Mesenchymal stem cell (in vitro differentiated cells and primary cell): ENCODE data around the gene ASMT.

Experiments
- DNase-seq: peaks from one replicate; pipeline ENCODE4 v3.0.0-alpha.2; 2013
- H2AFZ ChIP-seq: one replicate; pipeline ENCODE4 v1.6.1; 2013; ENCODE audit warnings: low read depth, mild to moderate bottlenecking, control low read depth, inconsistent platforms, low read length, moderate library complexity
- H2AK5ac ChIP-seq: 2 replicates; pipeline ENCODE4 v1.6.1; 2013; ENCODE audit warnings: low read length, moderate library complexity, mild to moderate bottlenecking, inconsistent platforms; ENCODE audit not compliant: severe bottlenecking
- H2BK120ac ChIP-seq: one replicate; pipeline ENCODE4 v1.6.1; 2013; ENCODE audit warnings: low read depth, mild to moderate bottlenecking, inconsistent platforms, low read length, moderate library complexity
- H2BK12ac ChIP-seq, 2 experiments: one replicate each; pipeline ENCODE4 v1.6.1; 2013; ENCODE audit warnings: inconsistent platforms in 2 of 2, low read length in 2 of 2, mild to moderate bottlenecking in 2 of 2, moderate library complexity in 2 of 2, control low read depth in 1 of 2
- H2BK15ac ChIP-seq: one replicate; pipeline ENCODE4 v1.6.1; 2013; ENCODE audit warnings: mild to moderate bottlenecking, low read depth, inconsistent platforms; ENCODE audit not compliant: poor library complexity, severe bottlenecking
- H2BK5ac ChIP-seq: 2 replicates; pipeline ENCODE4 v1.6.1; 2013; ENCODE audit warnings: low read depth, mild to moderate bottlenecking, low read length, control low read depth, inconsistent platforms; ENCODE audit not compliant: poor library complexity, severe bottlenecking
- H3K14ac ChIP-seq, 2 experiments: one replicate each; pipeline ENCODE4 v1.6.1; 2013; ENCODE audit warnings: inconsistent platforms in 2 of 2, low read length in 2 of 2, control low read depth in 1 of 2, mild to moderate bottlenecking in 1 of 2, moderate library complexity in 1 of 2
- H3K18ac ChIP-seq, 2 experiments: one replicate each; pipeline ENCODE4 v1.6.1; 2013; ENCODE audit warnings: inconsistent platforms in 2 of 2, low read length in 2 of 2, control low read depth in 1 of 2, low read depth in 1 of 2, mild to moderate bottlenecking in 1 of 2
- H3K23ac ChIP-seq, 2 experiments: one replicate each; pipeline ENCODE4 v1.6.1; 2013; ENCODE audit warnings: inconsistent platforms in 2 of 2, low read length in 2 of 2, mild to moderate bottlenecking in 2 of 2, moderate library complexity in 2 of 2, control low read depth in 1 of 2
- H3K27ac ChIP-seq: 2 replicates; pipeline ENCODE4 v1.5.1; 2013; ENCODE audit warnings: mild to moderate bottlenecking, moderate library complexity, low read length, control low read depth, inconsistent platforms; ENCODE audit not compliant: poor library complexity, severe bottlenecking
- H3K27me3 ChIP-seq, 2 experiments: 2 replicates each; pipeline versions ENCODE4 v1.6.1 to v1.7.0; 2013; ENCODE audit warnings: low read length in 2 of 2, mild to moderate bottlenecking in 2 of 2, moderate library complexity in 2 of 2, control low read depth in 1 of 2, inconsistent platforms in 1 of 2; ENCODE audit not compliant: control insufficient read depth in 1 of 2, insufficient read depth in 1 of 2
- H3K36me3 ChIP-seq, 2 experiments: 2 replicates each; pipeline versions ENCODE4 v1.6.1 to v1.7.0; 2013; ENCODE audit warnings: low read length in 2 of 2, control low read depth in 1 of 2, inconsistent platforms in 1 of 2, low read depth in 1 of 2, mild to moderate bottlenecking in 1 of 2; ENCODE audit not compliant: insufficient read depth in 2 of 2, control insufficient read depth in 1 of 2
- H3K4ac ChIP-seq, 2 experiments: one replicate each; pipeline ENCODE4 v1.6.1; 2013; ENCODE audit warnings: inconsistent platforms in 2 of 2, low read length in 2 of 2, mild to moderate bottlenecking in 2 of 2, moderate library complexity in 2 of 2, control low read depth in 1 of 2, low read depth in 1 of 2
- H3K4me1 ChIP-seq: 2 replicates; pipeline ENCODE4 v1.6.1; 2013; ENCODE audit warnings: low read depth, low read length, control low read depth; ENCODE audit not compliant: control insufficient read depth, insufficient read depth
- H3K4me2 ChIP-seq: 2 replicates; pipeline ENCODE4 v1.6.1; 2013; ENCODE audit warnings: low read length, mild to moderate bottlenecking, inconsistent platforms; ENCODE audit not compliant: poor library complexity, severe bottlenecking
- H3K4me3 ChIP-seq, 2 experiments: 2 replicates each; pipeline versions ENCODE4 v1.5.1 to v1.7.0; 2013; ENCODE audit warnings: low read length in 2 of 2, mild to moderate bottlenecking in 2 of 2, control low read depth in 1 of 2, low read depth in 1 of 2; ENCODE audit not compliant: insufficient read depth in 1 of 2
- H3K79me1 ChIP-seq: replicated peaks from 2 replicates; pipeline ENCODE4 v1.6.1; 2013; ENCODE audit warnings: mild to moderate bottlenecking, control low read depth, low read length, inconsistent platforms; ENCODE audit not compliant: poor library complexity, severe bottlenecking
- H3K9ac ChIP-seq: 2 replicates; pipeline ENCODE4 v1.7.0; 2013; ENCODE audit warnings: mild to moderate bottlenecking, low read length, moderate library complexity
- H3K9me3 ChIP-seq: 2 replicates; pipeline ENCODE4 v1.7.0; 2013; ENCODE audit warnings: mild to moderate bottlenecking, low read length; ENCODE audit not compliant: control insufficient read depth
- H4K8ac ChIP-seq: one replicate; pipeline ENCODE4 v1.6.1; 2013; ENCODE audit warnings: inconsistent platforms, mild to moderate bottlenecking, low read length, moderate library complexity
- H4K91ac ChIP-seq: one replicate; pipeline ENCODE4 v1.6.1; 2013; ENCODE audit warnings: mild to moderate bottlenecking, low read length, inconsistent platforms
- WGBS: methylation state at CpG from one replicate; pipeline ENCODE4 v1.1.7; 2013; ENCODE audit warnings: mixed read lengths; 5-methylcytosine and 5-hydroxymethylcytosine counted together

The ASMT gene

GRCh38 chrX:1578511-1579173 lies 36.2 kb upstream of the ASMT start:
- Histone ChIP-seq H4K8ac (no peak overlapping the region), H2BK120ac (no peak overlapping the region), H3K36me3 (no peaks in the 10 kb centered on the region), H2BK5ac (no peak overlapping the region), H3K4me1 (peaks cover 3% of the 10 kb centered on the region), H3K23ac (no peak overlapping the region), H3K4me2 (no peak overlapping the region), H3K79me1 (no peaks in the 10 kb centered on the region), H2BK12ac (no peak overlapping the region), H3K27ac (no peak overlapping the region), H3K27me3 (peaks cover 0 to 6% of the 10 kb centered on the region in 2 experiments), H2AFZ (no peak overlapping the region), H3K4ac (no peak overlapping the region), H3K9me3 (no peaks in the 10 kb centered on the region), H2AK5ac (no peak overlapping the region), H4K91ac (no peak overlapping the region), H3K9ac (no peak overlapping the region), H2BK15ac (no peak overlapping the region), H3K18ac (no peak overlapping the region), H3K4me3 (no peak overlapping the region), H3K14ac (no peak overlapping the region)
- DNase-seq = no peak
- WGBS = 68% methylated on average over 6 of the region's 6 CpGs

- H4K91ac ChIP-seq = peak overlapping the region; percentile 15
- no peak overlapping the region for H2BK5ac ChIP-seq
- DNase-seq = peak; percentile 40
- no peaks in the 10 kb centered on the region for H3K36me3 ChIP-seq
- H3K23ac ChIP-seq = no peak overlapping the region
- 71% methylated on average over 3 of the region's 4 CpGs for WGBS
- no peak overlapping the region for H3K18ac ChIP-seq
- H3K27me3 ChIP-seq = peaks cover 0 to 3% of the 10 kb centered on the region in 2 experiments
- no peak overlapping the region for H2BK15ac ChIP-seq
- H2BK120ac ChIP-seq = no peak overlapping the region
- H3K14ac ChIP-seq = no peak overlapping the region
- H2BK12ac ChIP-seq = no peak overlapping the region
- H4K8ac ChIP-seq = no peak overlapping the region
- H3K4me2 ChIP-seq = no peak overlapping the region
- H3K9me3 ChIP-seq = no peaks in the 10 kb centered on the region
- no peak overlapping the region for H2AFZ ChIP-seq
- no peaks in the 10 kb centered on the region for H3K79me1 ChIP-seq
- no peak overlapping the region for H3K4ac ChIP-seq
- no peak overlapping the region for H3K27ac ChIP-seq
- peaks cover 3% of the 10 kb centered on the region for H3K4me1 ChIP-seq
- no peak overlapping the region for H3K4me3 ChIP-seq
- H3K9ac ChIP-seq = no peak overlapping the region
- no peak overlapping the region for H2AK5ac ChIP-seq
Observed at GRCh38 chrX:1581132-1581531, 33.7 kb upstream of the ASMT start.

- Histone ChIP-seq H4K91ac (no peak overlapping the region), H3K4me2 (no peak overlapping the region)
- WGBS = 53% methylated on average over 27 of the region's 27 CpGs
Observed at GRCh38 chrX:1582686-1583437, 32.0 kb upstream of the ASMT start.

GRCh38 chrX:1584237-1585011 lies 30.4 kb upstream of the ASMT start:
- Histone ChIP-seq H2AK5ac (no peak overlapping the region), H3K4me2 (no peak overlapping the region), H2BK15ac (no peak overlapping the region), H3K27ac (no peak overlapping the region), H3K9ac (no peak overlapping the region), H3K4me1 (peaks cover 3% of the 10 kb centered on the region), H2BK12ac (no peak overlapping the region), H3K23ac (no peak overlapping the region), H4K8ac (no peak overlapping the region), H2AFZ (no peak overlapping the region), H2BK120ac (no peak overlapping the region), H3K36me3 (no peaks in the 10 kb centered on the region), H3K27me3 (no peaks in the 10 kb centered on the region), H3K79me1 (no peaks in the 10 kb centered on the region), H2BK5ac (no peak overlapping the region), H3K4ac (no peak overlapping the region), H3K9me3 (no peaks in the 10 kb centered on the region), H3K18ac (no peak overlapping the region), H3K4me3 (no peak overlapping the region), H4K91ac (no peak overlapping the region), H3K14ac (no peak overlapping the region)
- WGBS = 92% methylated on average over 6 of the region's 8 CpGs
- no peak for DNase-seq

More at GRCh38 chrX:1582686-1583437, 32.0 kb upstream of the ASMT start:
- no peak overlapping the region for H2AK5ac ChIP-seq
- H3K4ac ChIP-seq = no peak overlapping the region
- H3K4me1 ChIP-seq = peaks cover 3% of the 10 kb centered on the region
- H4K8ac ChIP-seq = peak overlapping the region; percentile 36
- no peak overlapping the region for H2BK12ac ChIP-seq
- peaks cover 0 to 3% of the 10 kb centered on the region in 2 experiments for H3K27me3 ChIP-seq
- no peak overlapping the region for H2BK120ac ChIP-seq
- no peak overlapping the region for H3K27ac ChIP-seq
- DNase-seq = peak; percentile 76
- no peak overlapping the region for H3K14ac ChIP-seq
- H3K79me1 ChIP-seq = no peaks in the 10 kb centered on the region
- H3K4me3 ChIP-seq = no peak overlapping the region
- no peak overlapping the region for H2BK15ac ChIP-seq
- no peaks in the 10 kb centered on the region for H3K9me3 ChIP-seq
- H3K36me3 ChIP-seq = no peaks in the 10 kb centered on the region
- H3K23ac ChIP-seq = no peak overlapping the region
- no peak overlapping the region for H3K18ac ChIP-seq
- no peak overlapping the region for H2AFZ ChIP-seq
- no peak overlapping the region for H2BK5ac ChIP-seq
- no peak overlapping the region for H3K9ac ChIP-seq
